HepG2 (cell line): ENCODE measurements around the gene PCBP2.

Source experiments
- EZH2 ChIP-seq: conservative IDR thresholded peaks from 2 replicates; pipeline ENCODE4 v1.6.1; 2012; ENCODE audit warnings: mild to moderate bottlenecking, low read depth, low read length, moderate library complexity
- PCBP2 ChIP-seq: fragments of 200-400 bp; formaldehyde crosslinking; optimal IDR thresholded peaks from 2 replicates; pipeline ENCODE3; 2018; ENCODE audit warnings: low read length, low read depth; ENCODE audit not compliant: poor library complexity, severe bottlenecking
- RXRA ChIP-seq: sonication (generic); formaldehyde crosslinking; IDR thresholded peaks from 2 replicates; pipeline ENCODE4 v1.5.1; 2020; ENCODE audit warnings: missing genetic modification reagents
- SRY ChIP-seq: sonication (generic); formaldehyde crosslinking; IDR thresholded peaks from 2 replicates; pipeline ENCODE4 v1.8.0; 2022; ENCODE audit warnings: mild to moderate bottlenecking, missing genetic modification reagents
- TCF12 ChIP-seq, 2 experiments: fragments of 450-650 bp in 1 of 2; sonication (generic) in 1 of 2; formaldehyde crosslinking in 1 of 2; IDR thresholded peaks; 2 replicates each; pipeline versions ENCODE4 v1.6.1 to v1.8.0; 2017 to 2022; ENCODE audit warnings: antibody characterized with exemption in 1 of 2, mild to moderate bottlenecking in 1 of 2, missing genetic modification reagents in 1 of 2, moderate library complexity in 1 of 2
- ZBTB8A ChIP-seq: sonication (generic); formaldehyde crosslinking; IDR thresholded peaks from 2 replicates; pipeline ENCODE4 v1.4.0; 2020; ENCODE audit warnings: mild to moderate bottlenecking, low read depth, missing genetic modification reagents, borderline replicate concordance
- ZNF207 ChIP-seq: fragments of 450-650 bp; IDR thresholded peaks from 2 replicates; pipeline ENCODE4 v1.6.1; 2016; ENCODE audit warnings: antibody characterized with exemption, borderline replicate concordance
- ZNF225 ChIP-seq: sonication (generic); formaldehyde crosslinking; IDR thresholded peaks from 2 replicates; pipeline ENCODE4 v1.4.0; 2020; ENCODE audit warnings: mild to moderate bottlenecking, missing genetic modification reagents
- ZNF431 ChIP-seq: sonication (generic); formaldehyde crosslinking; IDR thresholded peaks from 2 replicates; pipeline ENCODE4 v1.9.0; 2022; ENCODE audit warnings: missing genetic modification reagents, low read depth, mild to moderate bottlenecking, borderline replicate concordance
- TF ChIP-seq, protein P1 (sequence below): sonication (generic); formaldehyde crosslinking; IDR thresholded peaks from 2 replicates; pipeline ENCODE4 v1.4.0; 2020; ENCODE audit warnings: mild to moderate bottlenecking, missing genetic modification reagents
- TF ChIP-seq, protein P2 (sequence below): sonication (generic); formaldehyde crosslinking; IDR thresholded peaks from 2 replicates; pipeline ENCODE4 v1.9.0; 2022; ENCODE audit warnings: missing genetic modification reagents, mild to moderate bottlenecking, borderline replicate concordance

GRCh38 chr12:53485955-53486735 lies 34.2 kb downstream of the PCBP2 start:
- TF ChIP-seq EZH2 (no peak), TCF12 (IDR thresholded peaks at IDR 0.05) (no peak), TCF12 (CRISPR knock-in tag; IDR thresholded peaks at IDR 0.05) (no peak), RXRA (no peak), ZNF225 (CRISPR knock-in tag) (no peak), PCBP2 (no peak), ZBTB8A (CRISPR knock-in tag) (no peak), ZNF207 (no peak), ZNF431 (CRISPR knock-in tag) (no peak), SRY (CRISPR knock-in tag) (no peak)
- TF ChIP-seq, protein P1, sequence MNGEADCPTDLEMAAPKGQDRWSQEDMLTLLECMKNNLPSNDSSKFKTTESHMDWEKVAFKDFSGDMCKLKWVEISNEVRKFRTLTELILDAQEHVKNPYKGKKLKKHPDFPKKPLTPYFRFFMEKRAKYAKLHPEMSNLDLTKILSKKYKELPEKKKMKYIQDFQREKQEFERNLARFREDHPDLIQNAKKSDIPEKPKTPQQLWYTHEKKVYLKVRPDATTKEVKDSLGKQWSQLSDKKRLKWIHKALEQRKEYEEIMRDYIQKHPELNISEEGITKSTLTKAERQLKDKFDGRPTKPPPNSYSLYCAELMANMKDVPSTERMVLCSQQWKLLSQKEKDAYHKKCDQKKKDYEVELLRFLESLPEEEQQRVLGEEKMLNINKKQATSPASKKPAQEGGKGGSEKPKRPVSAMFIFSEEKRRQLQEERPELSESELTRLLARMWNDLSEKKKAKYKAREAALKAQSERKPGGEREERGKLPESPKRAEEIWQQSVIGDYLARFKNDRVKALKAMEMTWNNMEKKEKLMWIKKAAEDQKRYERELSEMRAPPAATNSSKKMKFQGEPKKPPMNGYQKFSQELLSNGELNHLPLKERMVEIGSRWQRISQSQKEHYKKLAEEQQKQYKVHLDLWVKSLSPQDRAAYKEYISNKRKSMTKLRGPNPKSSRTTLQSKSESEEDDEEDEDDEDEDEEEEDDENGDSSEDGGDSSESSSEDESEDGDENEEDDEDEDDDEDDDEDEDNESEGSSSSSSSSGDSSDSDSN (CRISPR knock-in tag) = no peak
- TF ChIP-seq, protein P2, sequence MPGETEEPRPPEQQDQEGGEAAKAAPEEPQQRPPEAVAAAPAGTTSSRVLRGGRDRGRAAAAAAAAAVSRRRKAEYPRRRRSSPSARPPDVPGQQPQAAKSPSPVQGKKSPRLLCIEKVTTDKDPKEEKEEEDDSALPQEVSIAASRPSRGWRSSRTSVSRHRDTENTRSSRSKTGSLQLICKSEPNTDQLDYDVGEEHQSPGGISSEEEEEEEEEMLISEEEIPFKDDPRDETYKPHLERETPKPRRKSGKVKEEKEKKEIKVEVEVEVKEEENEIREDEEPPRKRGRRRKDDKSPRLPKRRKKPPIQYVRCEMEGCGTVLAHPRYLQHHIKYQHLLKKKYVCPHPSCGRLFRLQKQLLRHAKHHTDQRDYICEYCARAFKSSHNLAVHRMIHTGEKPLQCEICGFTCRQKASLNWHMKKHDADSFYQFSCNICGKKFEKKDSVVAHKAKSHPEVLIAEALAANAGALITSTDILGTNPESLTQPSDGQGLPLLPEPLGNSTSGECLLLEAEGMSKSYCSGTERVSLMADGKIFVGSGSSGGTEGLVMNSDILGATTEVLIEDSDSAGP (CRISPR knock-in tag) = no peak
